Uterus (tissue), 4 donors: ENCODE results near the gene HSPBAP1. TPM values are rescaled to one million over a fixed set of nuclear protein-coding genes. Genes with fewer than 3 reads are reported as not detected.

Experiments used
- DNase-seq, 2 donors: peaks; one replicate each; pipeline ENCODE4 v3.0.0-alpha.2; 2019 to 2020
- H3K27ac ChIP-seq, 2 donors: fragments of 200-600 bp; sonication (generic); 1 replicate in 1 of 2; 2 replicates in 1 of 2; pipeline ENCODE4 v1.5.1; 2016 to 2018
- H3K27me3 ChIP-seq, 2 donors: fragments of 200-600 bp; sonication (generic); one replicate each; pipeline ENCODE4 v1.5.1; 2018 to 2019; ENCODE audit warnings: control low read depth in 1 of 2
- H3K36me3 ChIP-seq, 2 donors: fragments of 200-600 bp; sonication (generic); one replicate each; pipeline ENCODE4 v1.5.1; 2019; ENCODE audit warnings: control low read depth in 1 of 2
- H3K4me1 ChIP-seq, 2 donors: fragments of 200-600 bp; sonication (generic); one replicate each; pipeline ENCODE4 v1.5.1; 2018 to 2019; ENCODE audit warnings: control low read depth in 1 of 2
- H3K4me3 ChIP-seq, 2 donors: fragments of 200-600 bp; sonication (generic); 1 replicate in 1 of 2; 2 replicates in 1 of 2; pipeline ENCODE4 v1.5.1; 2018 to 2019; ENCODE audit warnings: mild to moderate bottlenecking in 1 of 2
- H3K9me3 ChIP-seq, 2 donors: fragments of 200-600 bp; sonication (generic); one replicate each; pipeline ENCODE4 v1.5.1; 2019; ENCODE audit warnings: control low read depth in 1 of 2
- CTCF ChIP-seq, 4 experiments: fragments of 200-600 bp in 2 of 4; fragments of 450-650 bp in 2 of 4; sonication (generic) in 2 of 4; IDR thresholded peaks; one replicate each; pipeline ENCODE4 v1.5.1; 2016 to 2019; ENCODE audit warnings: antibody characterized with exemption in 4 of 4, mild to moderate bottlenecking in 2 of 4, moderate library complexity in 1 of 4
- POLR2A ChIP-seq, 2 donors: fragments of 450-650 bp; IDR thresholded peaks; one replicate each; pipeline ENCODE4 v1.6.1; 2016; ENCODE audit warnings: antibody characterized with exemption in 2 of 2, mild to moderate bottlenecking in 1 of 2, moderate library complexity in 1 of 2
- intact Hi-C: fragments of 100-400 bp; cut with DNase I; formaldehyde crosslinking; loops from one replicate; pipeline ENCODE4 v1.15.1; 2023; ENCODE audit warnings: low total_unique reads
- total RNA-seq, 4 donors: library from RNA; depleted of rRNA in 3 of 4; stranded (reverse); fragments of >200 nt in 3 of 4; gene quantifications; one replicate each; pipeline versions ENCODE4 v1.1.0 to v1.2.4, GENCODE V29; 2014 to 2023
- donor health status: DM: yes; HTN: yes; CAD: no.

The HSPBAP1 gene
- total RNA-seq, 4 donors from 2014 or later: 3.1 to 25.9 (median 11.7) TPM

- no peak for TF ChIP-seq POLR2A (IDR thresholded peaks at IDR 0.05)
- no peak for TF ChIP-seq CTCF (IDR thresholded peaks at IDR 0.05)
- H3K4me3 ChIP-seq: no peak overlapping the region
- DNase-seq: no peak
- H3K4me1 ChIP-seq: no peaks in the 10 kb centered on the region
- H3K27me3 ChIP-seq: no peaks in the 10 kb centered on the region
- H3K9me3 ChIP-seq: no peaks in the 10 kb centered on the region
- H3K36me3 ChIP-seq: no peaks in the 10 kb centered on the region
- no peak overlapping the region for H3K27ac ChIP-seq
- intact Hi-C loops: no loop called here
These were observed 102.4 kb downstream of the HSPBAP1 start for GRCh38 chr3:122691195-122691594.

GRCh38 chr3:122690096-122690495, 103.5 kb downstream of the HSPBAP1 start:
- intact Hi-C loops: no loop called here
- no peak overlapping the region for H3K27ac ChIP-seq
- no peaks in the 10 kb centered on the region for H3K36me3 ChIP-seq
- no peaks in the 10 kb centered on the region for H3K4me1 ChIP-seq
- H3K4me3 ChIP-seq: no peak overlapping the region
- TF ChIP-seq POLR2A (IDR thresholded peaks at IDR 0.05) (no peak), CTCF (IDR thresholded peaks at IDR 0.05) (no peak)
- DNase-seq: no peak
- H3K27me3 ChIP-seq: no peaks in the 10 kb centered on the region
- no peaks in the 10 kb centered on the region for H3K9me3 ChIP-seq

Other genes starting within 250 kb of the HSPBAP1 start
- 10 to 100 TPM; 16.8 to 80.7 (median 35.8) TPM for gene PARP9, start 229.5 kb downstream of the HSPBAP1 start, total RNA-seq
- gene DTX3L, start 229.5 kb downstream of the HSPBAP1 start, total RNA-seq: 10 to 100 TPM; 12.9 to 38.9 (median 23.3) TPM
- 1 to 10 TPM in 2 of 4 donors, under 1 TPM in 2; under 0.01 to 3.1 (median 1.6) TPM for gene PARP15, start 216.2 kb downstream of the HSPBAP1 start, total RNA-seq
- gene PARP14, start 113.0 kb downstream of the HSPBAP1 start, total RNA-seq: 10 to 100 TPM; 32.0 to 62.2 (median 50.2) TPM
- 10 to 100 TPM in 3 of 4 donors, 1 to 10 TPM in 1; 9.7 to 26.9 (median 19.4) TPM for gene SLC49A4, start 1.2 kb upstream of the HSPBAP1 start, total RNA-seq
- gene SEMA5B, start 233.9 kb upstream of the HSPBAP1 start, total RNA-seq: 10 to 100 TPM in 1 of 4 donors, 1 to 10 TPM in 1, under 1 TPM in 1, not detected in 1; 0.29 to 25.4 (median 4.5) TPM